HL-60 (cell line): ENCODE measurements around the gene TMEM25.

Experiments used
- DNase-seq, 2 experiments: peaks; one replicate each; pipeline ENCODE4 v3.0.0-alpha.2; 2010 to 2020; ENCODE audit warnings: low read depth in 1 of 2, low spot score in 1 of 2
- H3K27ac ChIP-seq: fragments of 250-450 bp; sonication (Bioruptor Pico); replicated peaks from 2 replicates; pipeline ENCODE4 v1.5.1; 2020; ENCODE audit warnings: mild to moderate bottlenecking, moderate library complexity
- H3K27me3 ChIP-seq: fragments of 250-450 bp; sonication (Bioruptor Pico); 2 replicates; pipeline ENCODE4 v1.5.1; 2021; ENCODE audit warnings: mild to moderate bottlenecking, moderate library complexity; ENCODE audit not compliant: insufficient read depth, poor library complexity, severe bottlenecking
- H3K4me3 ChIP-seq: replicated peaks from 2 replicates; pipeline ENCODE4 v1.5.1; 2011; ENCODE audit warnings: mild to moderate bottlenecking, control low read depth, low read length; ENCODE audit not compliant: insufficient read depth
- GABPA ChIP-seq: IDR thresholded peaks from 2 replicates; pipeline ENCODE4 v1.6.1; 2012; ENCODE audit warnings: low read depth
- POLR2AphosphoS5 ChIP-seq: IDR thresholded peaks from 2 replicates; pipeline ENCODE4 v1.6.1; 2012; ENCODE audit warnings: low read depth
- SPI1 ChIP-seq: IDR thresholded peaks from 2 replicates; pipeline ENCODE4 v1.6.1; 2012; ENCODE audit warnings: low read depth, mild to moderate bottlenecking, borderline replicate concordance
- TF ChIP-seq, protein P1 (sequence below): IDR thresholded peaks from 2 replicates; pipeline ENCODE4 v1.6.1; 2012; ENCODE audit warnings: low read depth; ENCODE audit not compliant: insufficient replicate concordance
- TF ChIP-seq, protein P2 (sequence below): IDR thresholded peaks from one replicate; pipeline ENCODE4 v1.5.1; 2011; ENCODE audit warnings: low read length, control low read depth, inconsistent platforms; ENCODE audit not compliant: insufficient read depth

TMEM25 gene

DNA sequence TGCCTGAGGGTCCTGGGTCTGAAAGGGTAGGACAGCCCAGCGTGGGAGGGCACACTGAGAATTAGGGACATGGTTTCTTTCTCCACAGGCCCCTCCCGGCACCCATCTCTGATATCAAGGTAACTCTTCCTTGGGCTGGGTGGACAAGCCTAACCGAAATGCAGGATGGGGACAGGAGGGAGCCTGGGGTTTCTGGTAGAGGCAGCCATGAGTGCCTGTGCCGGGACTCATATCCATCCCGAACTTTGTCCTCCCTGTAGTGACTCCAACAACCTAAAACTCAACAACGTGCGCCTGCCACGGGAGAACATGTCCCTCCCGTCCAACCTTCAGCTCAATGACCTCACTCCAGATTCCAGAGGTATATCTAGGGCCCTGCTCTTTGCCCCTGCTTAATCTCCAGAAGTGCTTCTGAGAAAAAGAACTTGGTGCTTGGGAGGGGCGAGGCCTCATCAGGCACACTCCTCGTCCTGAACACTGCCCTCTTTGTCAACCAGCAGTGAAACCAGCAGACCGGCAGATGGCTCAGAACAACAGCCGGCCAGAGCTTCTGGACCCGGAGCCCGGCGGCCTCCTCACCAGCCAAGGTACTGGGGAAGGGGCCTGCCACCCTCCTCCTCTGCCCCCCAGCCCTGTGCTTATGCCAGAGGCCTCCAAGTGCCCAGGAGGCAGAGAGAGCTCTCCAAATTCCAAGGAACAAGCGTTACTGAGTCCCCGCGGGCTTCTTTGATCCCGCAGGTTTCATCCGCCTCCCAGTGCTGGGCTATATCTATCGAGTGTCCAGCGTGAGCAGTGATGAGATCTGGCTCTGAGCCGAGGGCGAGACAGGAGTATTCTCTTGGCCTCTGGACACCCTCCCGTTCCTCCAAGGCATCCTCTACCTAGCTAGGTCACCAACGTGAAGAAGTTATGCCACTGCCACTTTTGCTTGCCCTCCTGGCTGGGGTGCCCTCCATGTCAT, 3.1 kb downstream of the TMEM25 start:
- H3K4me3 ChIP-seq: no peak overlapping the region
- no peak for TF ChIP-seq POLR2AphosphoS5
- TF ChIP-seq, protein P1, sequence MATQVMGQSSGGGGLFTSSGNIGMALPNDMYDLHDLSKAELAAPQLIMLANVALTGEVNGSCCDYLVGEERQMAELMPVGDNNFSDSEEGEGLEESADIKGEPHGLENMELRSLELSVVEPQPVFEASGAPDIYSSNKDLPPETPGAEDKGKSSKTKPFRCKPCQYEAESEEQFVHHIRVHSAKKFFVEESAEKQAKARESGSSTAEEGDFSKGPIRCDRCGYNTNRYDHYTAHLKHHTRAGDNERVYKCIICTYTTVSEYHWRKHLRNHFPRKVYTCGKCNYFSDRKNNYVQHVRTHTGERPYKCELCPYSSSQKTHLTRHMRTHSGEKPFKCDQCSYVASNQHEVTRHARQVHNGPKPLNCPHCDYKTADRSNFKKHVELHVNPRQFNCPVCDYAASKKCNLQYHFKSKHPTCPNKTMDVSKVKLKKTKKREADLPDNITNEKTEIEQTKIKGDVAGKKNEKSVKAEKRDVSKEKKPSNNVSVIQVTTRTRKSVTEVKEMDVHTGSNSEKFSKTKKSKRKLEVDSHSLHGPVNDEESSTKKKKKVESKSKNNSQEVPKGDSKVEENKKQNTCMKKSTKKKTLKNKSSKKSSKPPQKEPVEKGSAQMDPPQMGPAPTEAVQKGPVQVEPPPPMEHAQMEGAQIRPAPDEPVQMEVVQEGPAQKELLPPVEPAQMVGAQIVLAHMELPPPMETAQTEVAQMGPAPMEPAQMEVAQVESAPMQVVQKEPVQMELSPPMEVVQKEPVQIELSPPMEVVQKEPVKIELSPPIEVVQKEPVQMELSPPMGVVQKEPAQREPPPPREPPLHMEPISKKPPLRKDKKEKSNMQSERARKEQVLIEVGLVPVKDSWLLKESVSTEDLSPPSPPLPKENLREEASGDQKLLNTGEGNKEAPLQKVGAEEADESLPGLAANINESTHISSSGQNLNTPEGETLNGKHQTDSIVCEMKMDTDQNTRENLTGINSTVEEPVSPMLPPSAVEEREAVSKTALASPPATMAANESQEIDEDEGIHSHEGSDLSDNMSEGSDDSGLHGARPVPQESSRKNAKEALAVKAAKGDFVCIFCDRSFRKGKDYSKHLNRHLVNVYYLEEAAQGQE: no peak
- TF ChIP-seq, protein P2, sequence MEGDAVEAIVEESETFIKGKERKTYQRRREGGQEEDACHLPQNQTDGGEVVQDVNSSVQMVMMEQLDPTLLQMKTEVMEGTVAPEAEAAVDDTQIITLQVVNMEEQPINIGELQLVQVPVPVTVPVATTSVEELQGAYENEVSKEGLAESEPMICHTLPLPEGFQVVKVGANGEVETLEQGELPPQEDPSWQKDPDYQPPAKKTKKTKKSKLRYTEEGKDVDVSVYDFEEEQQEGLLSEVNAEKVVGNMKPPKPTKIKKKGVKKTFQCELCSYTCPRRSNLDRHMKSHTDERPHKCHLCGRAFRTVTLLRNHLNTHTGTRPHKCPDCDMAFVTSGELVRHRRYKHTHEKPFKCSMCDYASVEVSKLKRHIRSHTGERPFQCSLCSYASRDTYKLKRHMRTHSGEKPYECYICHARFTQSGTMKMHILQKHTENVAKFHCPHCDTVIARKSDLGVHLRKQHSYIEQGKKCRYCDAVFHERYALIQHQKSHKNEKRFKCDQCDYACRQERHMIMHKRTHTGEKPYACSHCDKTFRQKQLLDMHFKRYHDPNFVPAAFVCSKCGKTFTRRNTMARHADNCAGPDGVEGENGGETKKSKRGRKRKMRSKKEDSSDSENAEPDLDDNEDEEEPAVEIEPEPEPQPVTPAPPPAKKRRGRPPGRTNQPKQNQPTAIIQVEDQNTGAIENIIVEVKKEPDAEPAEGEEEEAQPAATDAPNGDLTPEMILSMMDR: no peak
- no peak for TF ChIP-seq GABPA
- TF ChIP-seq SPI1: no peak
- H3K27ac ChIP-seq: no peak overlapping the region
- H3K27me3 ChIP-seq: no peaks in the 10 kb centered on the region
- no peak for DNase-seq

DNA sequence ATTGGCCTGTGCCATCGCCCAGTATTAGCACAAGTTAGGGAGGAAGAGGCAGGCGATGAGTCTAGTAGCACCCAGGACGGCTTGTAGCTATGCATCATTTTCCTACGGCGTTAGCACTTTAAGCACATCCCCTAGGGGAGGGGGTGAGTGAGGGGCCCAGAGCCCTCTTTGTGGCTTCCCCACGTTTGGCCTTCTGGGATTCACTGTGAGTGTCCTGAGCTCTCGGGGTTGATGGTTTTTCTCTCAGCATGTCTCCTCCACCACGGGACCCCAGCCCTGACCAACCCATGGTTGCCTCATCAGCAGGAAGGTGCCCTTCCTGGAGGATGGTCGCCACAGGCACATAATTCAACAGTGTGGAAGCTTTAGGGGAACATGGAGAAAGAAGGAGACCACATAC, 4.3 kb downstream of the TMEM25 start:
- Histone ChIP-seq H3K4me3 (no peak overlapping the region), H3K27me3 (no peaks in the 10 kb centered on the region), H3K27ac (no peak overlapping the region)
- DNase-seq: no peak
- TF ChIP-seq, protein P1: no peak
- no peak for TF ChIP-seq GABPA
- TF ChIP-seq, protein P2: no peak
- no peak for TF ChIP-seq POLR2AphosphoS5
- TF ChIP-seq SPI1: no peak

DNA sequence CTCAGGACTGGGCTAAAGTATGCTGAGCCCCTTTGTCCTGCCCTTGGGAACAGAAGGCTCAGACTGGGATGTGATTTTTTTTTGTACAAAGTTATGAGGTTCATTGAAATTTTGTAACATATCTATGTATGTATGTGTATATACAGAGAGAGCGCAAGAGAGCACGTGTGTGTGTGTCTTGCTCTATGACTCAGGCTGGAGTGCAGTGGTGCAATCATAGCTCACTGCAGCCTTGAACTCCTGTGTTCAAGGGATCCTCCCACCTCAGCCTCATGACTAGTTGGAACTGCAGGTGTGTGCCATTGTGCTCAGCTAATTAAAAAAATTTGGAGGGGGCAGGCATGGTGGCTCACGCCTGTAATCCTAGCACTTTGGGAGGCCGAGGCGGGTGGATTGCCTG, 5.7 kb downstream of the TMEM25 start:
- H3K27ac ChIP-seq: no peak overlapping the region
- TF ChIP-seq, protein P1: no peak
- TF ChIP-seq GABPA: no peak
- TF ChIP-seq POLR2AphosphoS5: no peak
- TF ChIP-seq SPI1: no peak
- TF ChIP-seq, protein P2: no peak
- H3K4me3 ChIP-seq: no peak overlapping the region
- DNase-seq: peak; percentile 25 to 37
- no peaks in the 10 kb centered on the region for H3K27me3 ChIP-seq
